DND-41 (cell line): Measurements from ENCODE around the gene BEX3.

Experiments
- CTCF ChIP-seq: IDR thresholded peaks from 2 replicates; pipeline ENCODE4 v1.5.1; 2012; ENCODE audit warnings: borderline replicate concordance, low read length, moderate library complexity, mild to moderate bottlenecking; ENCODE audit not compliant: poor library complexity, severe bottlenecking; ENCODE audit errors: extremely low read depth
- EZH2 ChIP-seq: IDR thresholded peaks from 3 replicates; pipeline ENCODE4 v1.6.1; 2012; ENCODE audit warnings: borderline replicate concordance, low read depth, mild to moderate bottlenecking, moderate library complexity, low read length, inconsistent platforms; ENCODE audit not compliant: severe bottlenecking

DNA sequence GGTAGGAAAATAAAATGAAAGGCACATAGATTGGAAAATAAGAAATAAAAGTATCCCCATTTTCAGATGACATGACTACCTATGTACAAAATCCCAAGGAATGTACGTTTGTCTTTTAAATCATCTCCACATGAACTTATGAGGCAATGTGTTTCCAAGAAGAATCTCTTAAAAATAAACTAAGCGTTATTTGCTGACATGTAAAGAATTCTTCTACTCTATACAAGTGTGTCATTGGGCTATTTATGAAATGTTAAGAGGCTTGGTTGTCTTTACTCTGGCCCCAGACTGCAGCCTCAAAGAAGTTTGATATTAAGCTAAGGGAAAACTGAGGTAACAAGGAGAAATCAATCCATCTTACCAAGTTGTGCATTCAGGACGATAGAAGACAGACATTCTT lies 17.1 kb downstream of the BEX3 start:
- no peak for TF ChIP-seq CTCF
- no peak for TF ChIP-seq EZH2
